IMR-90 (cell line): Measurements from ENCODE around the gene BANP.
"Not testable (repeated sequence)": the region's sequence is repeated elsewhere in the genome, so short reads cannot be mapped to it uniquely, and the experiment has no call there.

Experiments used
- FOS ChIP-seq: fragments of 150-350 bp; IDR thresholded peaks from 2 replicates; pipeline ENCODE4 v1.6.1; 2016; ENCODE audit warnings: low read depth, low read length
- POLR2A ChIP-seq: IDR thresholded peaks from 2 replicates; pipeline ENCODE4 v1.6.1; 2012; ENCODE audit warnings: mild to moderate bottlenecking, low read depth, low read length
- RFX5 ChIP-seq: IDR thresholded peaks from 2 replicates; pipeline ENCODE4 v1.8.0; 2012; ENCODE audit warnings: low read depth, mild to moderate bottlenecking, low read length, moderate library complexity
- TF ChIP-seq, protein P1 (sequence below): conservative IDR thresholded peaks from 2 replicates; pipeline ENCODE4 v1.5.1; 2012; ENCODE audit warnings: mild to moderate bottlenecking, low read depth, low read length, improper control_type of control experiment
- TF ChIP-seq, protein P2 (sequence below): fragments of 150-350 bp; IDR thresholded peaks from 2 replicates; pipeline ENCODE4 v1.6.1; 2017; ENCODE audit warnings: mild to moderate bottlenecking, antibody characterized with exemption, low read length, low read depth

DNA sequence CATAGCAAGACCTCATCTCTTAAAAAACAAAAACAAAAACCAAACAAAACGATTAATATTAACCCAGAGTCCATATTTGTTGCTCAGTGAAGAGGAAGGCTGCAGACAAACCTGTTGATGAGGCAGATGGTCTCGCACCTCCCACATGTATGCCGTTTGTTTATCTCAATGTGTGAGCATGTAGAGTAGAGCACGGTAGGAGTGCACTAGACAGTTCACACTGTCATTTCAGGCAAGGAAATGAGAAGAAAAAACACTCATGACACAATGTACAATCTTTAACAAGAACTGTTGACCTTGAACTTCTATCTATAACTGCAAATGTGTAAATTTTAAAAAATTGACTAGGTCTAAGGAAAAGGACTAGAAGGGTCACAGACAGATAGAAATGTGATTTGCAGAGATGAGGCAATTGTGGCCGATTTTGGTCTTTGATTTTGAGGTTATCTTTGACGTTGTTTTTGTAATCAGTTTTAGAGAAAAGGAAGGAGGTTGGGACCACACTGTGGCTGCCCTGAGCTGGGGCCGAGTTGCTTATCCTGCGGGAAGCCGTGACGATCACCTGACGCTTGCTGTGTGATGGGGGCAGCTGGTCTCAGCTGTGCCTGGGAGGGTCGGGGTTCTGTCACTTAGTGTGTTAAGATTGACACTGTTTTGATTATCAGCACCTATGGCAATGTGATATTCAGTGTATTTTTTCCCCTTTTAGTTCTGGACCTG lies 28.8 kb downstream of the BANP start:
- TF ChIP-seq, protein P1, sequence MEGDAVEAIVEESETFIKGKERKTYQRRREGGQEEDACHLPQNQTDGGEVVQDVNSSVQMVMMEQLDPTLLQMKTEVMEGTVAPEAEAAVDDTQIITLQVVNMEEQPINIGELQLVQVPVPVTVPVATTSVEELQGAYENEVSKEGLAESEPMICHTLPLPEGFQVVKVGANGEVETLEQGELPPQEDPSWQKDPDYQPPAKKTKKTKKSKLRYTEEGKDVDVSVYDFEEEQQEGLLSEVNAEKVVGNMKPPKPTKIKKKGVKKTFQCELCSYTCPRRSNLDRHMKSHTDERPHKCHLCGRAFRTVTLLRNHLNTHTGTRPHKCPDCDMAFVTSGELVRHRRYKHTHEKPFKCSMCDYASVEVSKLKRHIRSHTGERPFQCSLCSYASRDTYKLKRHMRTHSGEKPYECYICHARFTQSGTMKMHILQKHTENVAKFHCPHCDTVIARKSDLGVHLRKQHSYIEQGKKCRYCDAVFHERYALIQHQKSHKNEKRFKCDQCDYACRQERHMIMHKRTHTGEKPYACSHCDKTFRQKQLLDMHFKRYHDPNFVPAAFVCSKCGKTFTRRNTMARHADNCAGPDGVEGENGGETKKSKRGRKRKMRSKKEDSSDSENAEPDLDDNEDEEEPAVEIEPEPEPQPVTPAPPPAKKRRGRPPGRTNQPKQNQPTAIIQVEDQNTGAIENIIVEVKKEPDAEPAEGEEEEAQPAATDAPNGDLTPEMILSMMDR: not testable (repeated sequence)
- TF ChIP-seq POLR2A, RFX5, FOS: not testable (repeated sequence)
- TF ChIP-seq, protein P2, sequence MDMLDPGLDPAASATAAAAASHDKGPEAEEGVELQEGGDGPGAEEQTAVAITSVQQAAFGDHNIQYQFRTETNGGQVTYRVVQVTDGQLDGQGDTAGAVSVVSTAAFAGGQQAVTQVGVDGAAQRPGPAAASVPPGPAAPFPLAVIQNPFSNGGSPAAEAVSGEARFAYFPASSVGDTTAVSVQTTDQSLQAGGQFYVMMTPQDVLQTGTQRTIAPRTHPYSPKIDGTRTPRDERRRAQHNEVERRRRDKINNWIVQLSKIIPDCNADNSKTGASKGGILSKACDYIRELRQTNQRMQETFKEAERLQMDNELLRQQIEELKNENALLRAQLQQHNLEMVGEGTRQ: not testable (repeated sequence)
